Body of pancreas (tissue), 4 donors: Measurements from ENCODE around the gene OMG. TPM values are rescaled to one million over a fixed set of nuclear protein-coding genes. Genes with fewer than 3 reads are reported as not detected.

Source experiments
- ATAC-seq: fragments of 150-250 bp; one replicate; pipeline ENCODE4 v1.9.1; 2016
- DNase-seq, 4 donors: peaks; one replicate each; pipeline ENCODE4 v3.0.0-alpha.2; 2019
- H3K27ac ChIP-seq, 4 donors: fragments of 200-600 bp; sonication (generic); 1 replicate in 3 of 4; 2 replicates in 1 of 4; pipeline versions ENCODE4 v1.5.1 to v1.6.1; 2016 to 2019; ENCODE audit warnings: mild to moderate bottlenecking in 1 of 4, mixed read lengths in 1 of 4, moderate library complexity in 1 of 4
- H3K27me3 ChIP-seq, 2 donors: fragments of 200-600 bp; sonication (generic); one replicate each; pipeline ENCODE4 v1.6.0; 2016; ENCODE audit warnings: mild to moderate bottlenecking in 1 of 2
- H3K36me3 ChIP-seq, 2 donors: fragments of 200-600 bp; sonication (generic); replicated peaks in 1 of 2; 2 replicates each; pipeline ENCODE4 v1.5.1; 2016; ENCODE audit warnings: low read depth in 2 of 2; ENCODE audit not compliant: insufficient read depth in 1 of 2
- H3K4me1 ChIP-seq: fragments of 200-600 bp; sonication (generic); one replicate; pipeline ENCODE4 v1.6.0; 2016
- H3K4me3 ChIP-seq, 2 donors: fragments of 200-600 bp; sonication (generic); 1 replicate in 1 of 2; 2 replicates in 1 of 2; pipeline ENCODE4 v1.5.1; 2016 to 2019
- H3K9me3 ChIP-seq, 3 donors: fragments of 200-600 bp; sonication (generic); 1 replicate in 2 of 3; 2 replicates in 1 of 3; pipeline ENCODE4 v1.5.1; 2016
- POLR2A ChIP-seq, 3 donors: fragments of 450-650 bp; IDR thresholded peaks; one replicate each; pipeline ENCODE4 v1.6.1; 2016; ENCODE audit warnings: antibody characterized with exemption in 3 of 3, mild to moderate bottlenecking in 2 of 3
- WGBS, 2 donors: methylation state at CpG; one replicate each; pipeline ENCODE4 v1.1.5; 2017; 5-methylcytosine and 5-hydroxymethylcytosine counted together
- intact Hi-C: fragments of 100-400 bp; cut with DNase I; formaldehyde crosslinking; loops from one replicate; pipeline ENCODE4 v1.15.1; 2023
- total RNA-seq, 2 donors: library from RNA; depleted of rRNA; stranded (reverse); fragments of >200 nt; gene quantifications; one replicate each; pipeline ENCODE4 v1.1.0, GENCODE V29; 2016
- TF ChIP-seq, protein P1 (sequence below), 7 experiments: fragments of 450-650 bp in 4 of 7; fragments of 200-600 bp in 3 of 7; sonication (generic) in 3 of 7; IDR thresholded peaks; one replicate each; pipeline ENCODE4 v1.5.1; 2016 to 2019; ENCODE audit warnings: antibody characterized with exemption in 7 of 7

OMG gene
- total RNA-seq, 2 donors from 2014 or later, result 1.8 TPM; not detected in 1

GRCh38 chr17:31320791-31321190, 23.8 kb upstream of the OMG start:
- H3K36me3 ChIP-seq, result no peaks in the 10 kb centered on the region
- H3K9me3 ChIP-seq, result no peaks in the 10 kb centered on the region
- H3K4me3 ChIP-seq, result no peak overlapping the region
- peak overlapping the region in 1 of 4 donors; percentile 30 for H3K27ac ChIP-seq
- no peak for TF ChIP-seq POLR2A (IDR thresholded peaks at IDR 0.05)
- TF ChIP-seq, protein P1, sequence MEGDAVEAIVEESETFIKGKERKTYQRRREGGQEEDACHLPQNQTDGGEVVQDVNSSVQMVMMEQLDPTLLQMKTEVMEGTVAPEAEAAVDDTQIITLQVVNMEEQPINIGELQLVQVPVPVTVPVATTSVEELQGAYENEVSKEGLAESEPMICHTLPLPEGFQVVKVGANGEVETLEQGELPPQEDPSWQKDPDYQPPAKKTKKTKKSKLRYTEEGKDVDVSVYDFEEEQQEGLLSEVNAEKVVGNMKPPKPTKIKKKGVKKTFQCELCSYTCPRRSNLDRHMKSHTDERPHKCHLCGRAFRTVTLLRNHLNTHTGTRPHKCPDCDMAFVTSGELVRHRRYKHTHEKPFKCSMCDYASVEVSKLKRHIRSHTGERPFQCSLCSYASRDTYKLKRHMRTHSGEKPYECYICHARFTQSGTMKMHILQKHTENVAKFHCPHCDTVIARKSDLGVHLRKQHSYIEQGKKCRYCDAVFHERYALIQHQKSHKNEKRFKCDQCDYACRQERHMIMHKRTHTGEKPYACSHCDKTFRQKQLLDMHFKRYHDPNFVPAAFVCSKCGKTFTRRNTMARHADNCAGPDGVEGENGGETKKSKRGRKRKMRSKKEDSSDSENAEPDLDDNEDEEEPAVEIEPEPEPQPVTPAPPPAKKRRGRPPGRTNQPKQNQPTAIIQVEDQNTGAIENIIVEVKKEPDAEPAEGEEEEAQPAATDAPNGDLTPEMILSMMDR (IDR thresholded peaks at IDR 0.05), result no peak
- DNase-seq (no peak), ATAC-seq (no peak)
- H3K4me1 ChIP-seq, result peaks cover 4% of the 10 kb centered on the region
- H3K27me3 ChIP-seq, result no peaks in the 10 kb centered on the region
- 60 to 72% methylated on average over 1 of the region's 1 CpG for WGBS, 2 donors
- intact Hi-C loops, result no loop called here

DNA sequence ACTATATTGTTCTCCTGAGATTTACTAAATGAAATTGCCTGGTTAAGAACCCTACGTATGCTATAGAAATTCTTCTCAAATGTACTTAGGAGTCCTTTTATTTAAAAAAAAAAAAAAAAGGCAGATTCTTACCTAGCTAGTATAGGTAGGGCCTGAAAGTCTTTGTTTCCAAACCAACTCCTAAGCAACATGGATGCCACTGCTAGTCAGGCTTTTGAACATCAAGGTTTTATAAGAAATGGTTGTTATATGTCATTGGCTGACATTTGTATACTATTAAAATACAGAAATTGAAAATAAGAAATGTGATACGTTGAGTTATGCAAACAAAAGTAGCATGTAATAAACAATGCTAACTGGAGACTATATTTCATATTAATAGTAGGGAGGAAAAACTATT, 23.2 kb upstream of the OMG start:
- TF ChIP-seq, protein P1 (IDR thresholded peaks at IDR 0.05), result no peak
- TF ChIP-seq POLR2A (IDR thresholded peaks at IDR 0.05), result no peak
- H3K4me3 ChIP-seq, result no peak overlapping the region
- intact Hi-C loops, result no loop called here

GRCh38 chr17:31318851-31319661, 22.0 kb upstream of the OMG start:
- WGBS, 2 donors, result 70 to 87% methylated on average over 5 of the region's 5 CpGs
- intact Hi-C loops, result no loop called here
- Histone ChIP-seq H3K36me3 (no peaks in the 10 kb centered on the region), H3K4me1 (peaks cover 4% of the 10 kb centered on the region), H3K27me3 (no peaks in the 10 kb centered on the region), H3K4me3 (no peak overlapping the region), H3K27ac (peak overlapping the region in 1 of 4 donors; percentile 59), H3K9me3 (no peaks in the 10 kb centered on the region)
- no peak for DNase-seq
- ATAC-seq, result no peak
- TF ChIP-seq, protein P1 (IDR thresholded peaks at IDR 0.05), result no peak
- no peak for TF ChIP-seq POLR2A (IDR thresholded peaks at IDR 0.05)

More for the DNA sequence above, 23.2 kb upstream of the OMG start:
- Histone ChIP-seq H3K27ac (no peak overlapping the region), H3K36me3 (no peaks in the 10 kb centered on the region), H3K9me3 (no peaks in the 10 kb centered on the region), H3K27me3 (no peaks in the 10 kb centered on the region), H3K4me1 (peaks cover 4% of the 10 kb centered on the region)
- DNase-seq (no peak), ATAC-seq (no peak)
- 84 to 90% methylated on average over 2 of the region's 2 CpGs for whole genome bisulfite sequencing, 2 donors

- TF ChIP-seq POLR2A (IDR thresholded peaks at IDR 0.05), result no peak
- TF ChIP-seq, protein P1 (IDR thresholded peaks at IDR 0.05), result no peak
- 68 to 70% methylated on average over 8 of the region's 8 CpGs for WGBS, 2 donors
- Histone ChIP-seq H3K27me3 (no peaks in the 10 kb centered on the region), H3K4me3 (no peak overlapping the region), H3K9me3 (no peaks in the 10 kb centered on the region), H3K4me1 (peaks cover 4% of the 10 kb centered on the region), H3K27ac (peak overlapping the region in 1 of 4 donors; percentile 59), H3K36me3 (no peaks in the 10 kb centered on the region)
- intact Hi-C loops, result no loop called here
- no peak for ATAC-seq
- DNase-seq, result peak in 3 of 4 donors; percentile 31 to 65 (median 34)
These were observed 21.3 kb upstream of the OMG start for GRCh38 chr17:31318298-31318801.
